OCI-LY7 (cell line): ENCODE data around the gene RPL10. TPM values are rescaled to one million over a fixed set of nuclear protein-coding genes. Genes with fewer than 3 reads are reported as not detected.
A peak's percentile ranks its signal among the peaks of the same experiment; 100 is the strongest.

Experiments
- BruUV-seq: library from RNA; stranded (reverse); fragments of 400-500 nt; replicated peaks from 2 replicates; lab custom pipeline; 2021; lab: Mats Ljungman, UMichigan
- CTCF ChIA-PET: fragments of 300-600 bp; sonication (Branson Sonifier 250); formaldehyde crosslinking; loops from one replicate; lab custom pipeline; 2022; ENCODE audit warnings: antibody characterized with exemption; ENCODE audit not compliant: unreplicated experiment; lab: Charles Lee
- POLR2A ChIA-PET: fragments of 300-600 bp; sonication (Branson Sonifier 250); formaldehyde crosslinking; loops from one replicate; lab custom pipeline; 2022; ENCODE audit warnings: antibody characterized with exemption; lab: Charles Lee
- DNase-seq: peaks from one replicate; pipeline ENCODE4 v3.0.0-alpha.2; 2015; ENCODE audit warnings: low spot score
- H2AFZ ChIP-seq: fragments of 200-600 bp; sonication (generic), shearing (Covaris generic); 2 replicates; pipeline ENCODE4 v1.6.1; 2014; ENCODE audit warnings: mild to moderate bottlenecking, antibody characterized with exemption, low read length, moderate library complexity
- H3K27ac ChIP-seq: fragments of 200-600 bp; sonication (generic); 2 replicates; pipeline ENCODE4 v1.5.1; 2014; ENCODE audit warnings: mixed run types, low read depth, mild to moderate bottlenecking, moderate library complexity, low read length, inconsistent platforms; ENCODE audit not compliant: poor library complexity, severe bottlenecking
- H3K36me3 ChIP-seq: fragments of 200-600 bp; sonication (generic); 2 replicates; pipeline ENCODE4 v1.6.1; 2014; ENCODE audit warnings: mild to moderate bottlenecking, antibody characterized with exemption, low read length, moderate library complexity, mixed read lengths; ENCODE audit not compliant: insufficient read depth
- H3K4me1 ChIP-seq: fragments of 200-600 bp; sonication (generic); 2 replicates; pipeline ENCODE4 v1.5.1; 2014; ENCODE audit warnings: mild to moderate bottlenecking, low read length; ENCODE audit not compliant: insufficient read depth, poor library complexity, severe bottlenecking
- H3K4me2 ChIP-seq: fragments of 200-600 bp; sonication (generic); 2 replicates; pipeline ENCODE4 v1.6.1; 2014; ENCODE audit warnings: mild to moderate bottlenecking, low read length
- H3K4me3 ChIP-seq: fragments of 200-600 bp; sonication (generic); 2 replicates; pipeline ENCODE4 v1.5.1; 2014; ENCODE audit warnings: mild to moderate bottlenecking, low read depth, low read length; ENCODE audit not compliant: poor library complexity, severe bottlenecking
- H3K79me2 ChIP-seq: fragments of 200-600 bp; sonication (generic); 2 replicates; pipeline ENCODE4 v1.6.1; 2016; ENCODE audit warnings: low read depth, mild to moderate bottlenecking, low read length, moderate library complexity, mixed read lengths; ENCODE audit not compliant: insufficient read depth
- H3K9me2 ChIP-seq: fragments of 200-600 bp; sonication (generic); 2 replicates; pipeline ENCODE4 v1.6.1; 2016; ENCODE audit warnings: mild to moderate bottlenecking, low read length, mixed read lengths; ENCODE audit not compliant: insufficient read depth
- H3K9me3 ChIP-seq: fragments of 200-600 bp; sonication (generic); 2 replicates; pipeline ENCODE4 v1.6.1; 2014; ENCODE audit warnings: mild to moderate bottlenecking, mixed run types, low read length, mixed read lengths
- H4K20me1 ChIP-seq: fragments of 200-600 bp; sonication (generic); 2 replicates; pipeline ENCODE4 v1.6.1; 2014; ENCODE audit warnings: mild to moderate bottlenecking, antibody characterized with exemption, low read length, moderate library complexity, mixed read lengths; ENCODE audit not compliant: insufficient read depth
- CTCF ChIP-seq: fragments of 200-600 bp; sonication (generic); conservative IDR thresholded peaks from 2 replicates; pipeline ENCODE4 v1.5.1; 2014; ENCODE audit warnings: mild to moderate bottlenecking, antibody characterized with exemption, low read length, moderate library complexity, mixed read lengths
- EZH2phosphoT487 ChIP-seq: fragments of 200-600 bp; sonication (generic); IDR thresholded peaks from 2 replicates; pipeline ENCODE4 v1.6.1; 2018; ENCODE audit warnings: low read depth, borderline replicate concordance, mild to moderate bottlenecking, mixed run types, antibody characterized with exemption, low read length, moderate library complexity, mixed read lengths
- intact Hi-C: fragments of 100-400 bp; cut with micrococcal nuclease; formaldehyde crosslinking; loops from one replicate; pipeline ENCODE4 v1.10.0; 2022; ENCODE audit not compliant: unreplicated experiment
- total RNA-seq, 2 experiments: library from RNA; depleted of rRNA in 1 of 2; stranded (reverse); fragments of >200 nt in 1 of 2; shearing (Covaris generic) in 1 of 2; gene quantifications; 2 replicates each; pipeline ENCODE4 v1.2.3, GENCODE V29; 2014 to 2022

Gene RPL10
- total RNA-seq, 2 experiments from 2014 or later = 2,447 to 4,261 TPM

- peak within 1 kb of the TSS; percentile 69 for H3K27ac ChIP-seq
- no peaks in the 10 kb centered on the region for H4K20me1 ChIP-seq
- POLR2A ChIA-PET = interaction anchor here (0.9 kb wide), 1 partner anchor 338 kb away, joined by 5 read pairs; no protein-coding TSS in a partner anchor
- H3K79me2 ChIP-seq = peaks cover 13% of the 10 kb centered on the region
- H3K36me3 ChIP-seq = peaks cover 4% of the 10 kb centered on the region; the same call in 1 of the 2 replicates
- peaks cover 32% of the 10 kb centered on the region for H3K4me1 ChIP-seq
- no peaks in the 10 kb centered on the region for H3K9me2 ChIP-seq
- BruUV-seq = no TSS peak
- H3K4me2 ChIP-seq = peak within 1 kb of the TSS; percentile 77
- CTCF ChIA-PET = no interaction called here
- TF ChIP-seq CTCF = no peak
- no peak for TF ChIP-seq EZH2phosphoT487
- no peak within 1 kb of the TSS for H2AFZ ChIP-seq
- intact Hi-C loops = loop anchor here (1.0 to 10.0 kb wide), 2 partner anchors 407 to 454 kb away; partner anchors contain the start of genes ARHGAP4 and TMEM187
- DNase-seq = peak; percentile 97
- peak within 1 kb of the TSS; percentile 88 for H3K4me3 ChIP-seq
- no peaks in the 10 kb centered on the region for H3K9me3 ChIP-seq
These were observed 19.2 kb upstream of the RPL10 start, which contains the start of gene EMD for GRCh38 chrX:154378799-154379568. Gene EMD (plus strand): TSS chrX:154379295. CDS start chrX:154379485, 190 bp downstream.

GRCh38 chrX:154379569-154379951, 18.6 kb upstream of the RPL10 start:
- Histone ChIP-seq H3K9me3 (no peaks in the 10 kb centered on the region), H4K20me1 (no peaks in the 10 kb centered on the region), H3K4me2 (peak overlapping the region; percentile 71), H2AFZ (no peak overlapping the region), H3K9me2 (no peaks in the 10 kb centered on the region), H3K79me2 (peaks cover 13% of the 10 kb centered on the region), H3K4me1 (peaks cover 29% of the 10 kb centered on the region), H3K4me3 (peak overlapping the region; percentile 88), H3K27ac (peak overlapping the region; percentile 69), H3K36me3 (peaks cover 4% of the 10 kb centered on the region; the same call in 1 of the 2 replicates)
- TF ChIP-seq EZH2phosphoT487 (no peak), CTCF (no peak)
- ChIA-PET POLR2A (interaction anchor here (0.9 kb wide), 1 partner anchor 339 kb away, joined by 5 read pairs; no protein-coding TSS in a partner anchor), CTCF (no interaction called here)
- intact Hi-C loops = loop anchor here (10.0 kb wide), 1 partner anchor 455 kb away; the partner anchor contains the start of gene ARHGAP4
- BruUV-seq = TSS peak; percentile 88
- no peak for DNase-seq
